Renal cortex interstitium (tissue), 11 donors: ENCODE results near the gene ALG14. TPM values are rescaled to one million over a fixed set of nuclear protein-coding genes. Genes with fewer than 3 reads are reported as not detected.
"Not testable (repeated sequence)": the region's sequence is repeated elsewhere in the genome, so short reads cannot be mapped to it uniquely, and the experiment has no call there.

Experiments used
- DNase-seq, 11 donors: peaks; one replicate each; pipeline ENCODE4 v3.0.0-alpha.2; 2013; ENCODE audit warnings: low read depth in 9 of 11, low spot score in 4 of 11; ENCODE audit errors: extremely low read depth in 1 of 11
- polyA plus RNA-seq, 3 donors: library from polyadenylated mRNA; unstranded; fragments of 120-200 nt; gene quantifications; one replicate each; pipeline ENCODE4 v1.2.1, GENCODE V29; 2013; ENCODE audit not compliant: insufficient read length in 3 of 3

ALG14 gene
- polyA plus RNA-seq, 3 donors, result 13.5 to 14.1 (median 13.7) TPM

DNA sequence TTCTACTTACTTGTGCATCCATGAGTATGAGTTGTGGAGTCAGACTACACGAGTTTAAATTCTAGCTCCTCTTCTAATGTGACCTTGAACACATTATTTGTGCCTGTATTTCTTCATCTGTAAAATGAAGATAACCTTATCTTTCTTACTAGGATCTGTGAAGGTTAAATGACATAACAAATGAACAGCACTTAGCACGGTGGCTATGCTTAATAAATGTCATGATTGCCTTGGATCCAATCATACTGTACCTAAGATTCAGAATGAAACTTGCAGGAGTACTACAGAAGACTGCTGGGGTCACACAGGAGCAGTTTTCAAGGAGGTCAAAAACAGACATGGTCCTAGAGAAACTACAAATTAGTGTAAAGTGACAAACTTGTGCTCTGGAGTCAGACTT is 22.2 kb upstream of the ALG14 start:
- DNase-seq, result no peak

DNA sequence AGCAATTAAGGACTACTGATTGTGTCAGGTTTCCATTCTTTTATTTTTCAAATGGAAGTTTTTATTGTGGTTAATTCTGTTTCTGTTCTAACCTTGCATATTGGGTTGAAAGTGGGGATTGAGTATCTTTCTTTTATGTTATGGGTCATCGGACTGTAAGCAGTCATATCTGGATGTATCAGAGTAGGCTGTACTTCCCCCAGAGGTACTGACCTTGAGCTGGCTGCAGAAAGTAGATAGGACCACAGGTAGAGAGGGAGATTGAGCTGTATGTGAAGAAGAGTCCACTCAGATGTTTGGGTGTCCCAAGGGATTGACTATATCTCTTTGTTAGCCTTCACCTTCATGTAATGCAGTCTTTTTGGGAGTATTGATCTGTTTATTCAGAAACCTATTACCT is 20.5 kb upstream of the ALG14 start:
- no peak for DNase-seq

DNA sequence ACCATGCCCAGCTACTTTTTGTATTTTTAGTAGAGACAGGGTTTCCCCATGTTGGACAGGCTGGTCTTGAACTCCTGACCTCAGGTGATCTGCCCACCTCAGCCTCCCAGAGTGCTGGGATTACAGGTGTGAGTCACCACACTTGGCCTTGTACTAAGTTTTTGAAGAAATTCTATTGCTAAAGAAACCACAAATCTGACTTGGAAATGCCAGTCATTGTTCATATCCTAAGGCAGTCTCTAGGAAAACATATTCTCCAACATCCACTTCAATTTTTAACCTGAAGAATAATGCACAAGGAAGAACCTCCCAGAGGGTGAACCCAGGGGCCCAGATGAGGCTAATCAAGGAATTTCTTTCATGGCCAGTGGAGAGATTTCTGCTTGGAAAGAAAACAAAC is 20.1 kb upstream of the ALG14 start:
- not testable (repeated sequence) for DNase-seq

DNA sequence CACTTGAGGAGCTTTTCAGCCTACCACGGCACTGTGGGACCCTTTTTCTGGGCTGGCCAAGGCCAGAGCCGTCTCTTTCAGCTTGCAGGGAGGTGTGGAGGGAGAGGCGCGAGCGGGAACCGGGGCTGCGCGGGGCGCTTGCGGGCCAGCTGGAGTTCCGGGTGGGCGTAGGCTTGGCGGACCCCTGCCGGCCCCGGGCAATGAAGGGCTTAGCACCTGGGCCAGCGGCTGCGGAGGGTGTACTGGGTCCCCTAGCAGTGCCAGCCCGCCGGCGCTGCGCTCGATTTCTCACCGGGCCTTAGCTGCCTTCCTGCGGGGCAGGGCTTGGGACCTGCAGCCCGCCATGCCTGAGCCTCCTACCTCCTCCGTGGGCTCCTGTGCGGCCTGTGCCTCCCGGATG is 18.5 kb upstream of the ALG14 start:
- not testable (repeated sequence) for DNase-seq

DNA sequence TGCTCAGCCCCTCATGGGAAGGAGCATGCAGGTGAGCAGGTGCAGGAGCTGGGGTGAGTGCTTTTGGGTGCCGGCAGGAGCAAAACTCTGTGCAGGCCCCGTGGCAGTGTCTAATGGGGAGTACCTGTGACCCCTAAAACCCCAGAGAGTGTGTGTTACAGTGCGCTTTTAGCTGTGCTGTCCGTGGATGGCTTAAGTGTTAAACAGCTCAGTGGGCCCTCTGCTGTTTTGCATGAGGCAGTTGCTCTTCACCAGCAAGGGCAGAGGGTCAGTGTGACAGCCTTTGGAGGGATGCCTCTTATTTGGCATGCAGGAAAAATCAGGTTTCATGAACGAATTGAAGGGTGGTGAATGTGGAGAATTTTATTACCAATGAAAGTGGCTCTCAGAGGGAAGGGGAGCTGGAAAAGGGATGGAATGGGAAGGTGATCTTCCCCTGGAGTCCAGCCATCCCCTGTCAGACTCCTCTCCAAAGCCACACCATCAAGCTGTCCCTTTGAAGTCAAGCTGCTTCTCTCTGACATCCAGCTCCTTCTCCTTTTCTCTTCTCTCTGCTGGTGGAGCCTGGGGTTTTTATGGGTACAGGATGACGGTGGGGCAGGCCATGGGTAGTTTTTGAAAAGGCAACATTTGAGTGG is 17.0 kb upstream of the ALG14 start:
- DNase-seq, result no peak

DNA sequence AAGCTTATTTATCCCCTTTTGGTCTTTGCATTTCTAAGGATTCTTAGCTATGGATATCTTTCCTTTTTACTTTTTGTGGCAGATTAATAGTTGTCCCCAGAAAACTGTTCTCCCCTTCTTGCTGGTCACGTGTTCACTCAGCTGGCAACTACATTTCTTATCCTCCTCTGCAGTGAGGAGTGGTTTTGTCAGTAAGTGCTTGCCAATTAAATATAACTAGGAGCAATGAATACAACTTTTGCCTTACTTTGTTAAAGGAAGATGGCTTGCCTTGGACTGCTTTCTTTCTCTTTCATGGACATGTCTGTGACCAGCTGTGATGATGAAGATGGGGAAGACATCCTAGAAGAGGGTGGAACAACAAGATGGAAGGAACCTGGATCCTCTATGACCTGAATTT is 15.6 kb upstream of the ALG14 start:
- no peak for DNase-seq

DNA sequence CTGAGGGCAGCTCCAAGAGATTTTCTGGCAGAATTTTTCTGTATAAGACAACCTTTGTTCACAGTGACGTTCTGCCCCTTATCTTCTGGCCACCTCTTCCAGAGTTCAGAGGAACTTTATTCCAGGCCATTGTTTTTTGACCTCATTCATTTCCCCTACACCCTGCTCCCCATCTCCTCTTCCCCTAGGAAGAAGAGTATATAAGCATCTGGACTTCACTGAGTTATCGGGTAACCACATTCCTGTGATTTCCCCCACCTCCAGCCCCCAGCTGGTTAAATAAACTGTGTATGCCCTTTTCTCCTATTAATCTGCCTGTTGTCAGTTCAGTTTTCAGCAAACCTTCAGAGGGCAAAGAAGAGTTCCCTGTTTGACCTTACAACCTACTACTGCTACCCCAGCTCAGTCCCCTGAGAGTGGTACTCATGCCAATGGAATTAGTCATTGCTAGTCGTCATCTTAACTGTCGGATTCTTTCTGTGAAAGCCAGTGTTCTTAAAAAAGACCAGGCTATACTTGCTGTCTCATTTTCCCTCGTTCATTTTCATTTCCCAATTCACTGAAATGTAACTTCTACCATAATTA is 14.3 kb upstream of the ALG14 start:
- DNase-seq, result peak in 1 of 11 donors; percentile 4

DNA sequence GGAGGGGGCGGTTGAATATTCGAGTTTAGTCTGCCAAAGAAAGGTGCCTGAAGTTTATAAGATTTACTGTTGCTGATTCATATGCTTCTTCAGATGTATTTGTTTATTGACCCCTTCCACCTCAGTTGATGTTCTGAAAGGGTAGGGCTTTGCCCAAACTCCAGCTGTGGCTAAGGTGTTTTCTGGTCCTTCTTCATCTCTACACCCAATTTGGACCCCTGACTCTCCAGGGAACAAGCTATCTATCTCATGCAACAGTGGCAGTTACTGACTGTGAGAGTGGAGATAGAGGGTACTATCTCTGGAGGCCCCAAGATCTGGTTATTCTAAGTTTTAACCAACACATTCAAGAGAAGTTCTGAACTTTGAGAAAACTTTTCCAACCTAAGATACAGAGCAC is 12.6 kb upstream of the ALG14 start:
- no peak for DNase-seq

DNA sequence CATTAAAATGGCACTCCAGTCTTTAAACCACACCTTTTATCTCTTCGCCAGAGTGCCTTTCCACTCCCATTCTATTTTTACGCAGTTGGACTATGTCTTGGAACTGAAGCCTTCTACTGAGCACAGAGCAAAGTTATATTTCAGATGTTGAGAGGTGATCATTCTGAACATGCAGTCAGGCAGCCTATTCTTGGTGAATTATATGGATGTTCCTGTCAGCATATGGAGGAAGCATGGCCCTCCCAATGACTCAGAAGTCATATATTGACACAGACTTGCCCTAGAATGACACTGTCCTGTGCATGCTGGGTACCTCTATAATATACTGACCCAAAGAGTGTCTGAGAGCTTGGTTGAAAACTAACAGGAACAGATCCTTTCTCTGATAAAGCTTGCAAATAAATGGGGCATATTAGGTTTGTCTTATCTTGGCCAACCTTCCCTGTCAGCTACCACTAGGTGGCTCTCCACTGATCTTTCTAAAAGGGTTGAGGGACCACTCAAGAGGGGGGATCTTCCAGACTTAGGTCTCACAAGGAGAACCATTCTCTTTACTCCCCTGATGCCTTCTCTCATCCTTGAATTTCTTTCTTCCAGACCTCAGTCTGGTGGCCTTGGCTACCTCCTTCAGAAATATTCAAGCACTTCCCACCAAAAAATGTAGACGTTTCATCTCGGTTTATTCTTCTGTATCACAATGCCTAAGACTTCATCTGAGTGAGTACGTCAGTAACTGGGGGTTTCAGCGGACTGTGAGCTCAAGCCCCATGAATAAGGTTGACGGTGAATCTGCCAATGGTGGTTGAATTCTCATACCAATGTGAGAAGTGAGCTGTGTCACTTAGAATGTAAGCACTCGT is 11.8 kb upstream of the ALG14 start:
- DNase-seq, result peak in 2 of 11 donors; percentile 24 to 29

DNA sequence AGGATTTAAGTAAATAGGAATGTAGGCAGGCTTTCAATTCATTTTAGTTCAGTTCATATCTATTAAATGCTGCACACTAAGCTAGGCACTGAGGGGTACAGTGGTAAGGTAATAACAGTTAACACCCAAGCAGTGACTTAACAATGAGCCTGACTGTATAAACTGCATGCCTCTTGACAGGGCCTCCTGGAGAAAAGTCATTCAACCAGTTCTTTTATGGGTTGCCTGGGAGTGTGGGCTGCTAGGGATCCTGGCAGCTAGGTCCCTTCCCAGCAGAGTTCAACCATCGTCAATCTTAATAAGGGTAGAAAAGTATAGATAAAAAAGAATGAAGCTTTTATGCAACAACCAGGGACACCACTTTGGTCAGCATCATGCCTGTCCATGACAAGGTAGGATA is 8.1 kb upstream of the ALG14 start:
- DNase-seq, result no peak

DNA sequence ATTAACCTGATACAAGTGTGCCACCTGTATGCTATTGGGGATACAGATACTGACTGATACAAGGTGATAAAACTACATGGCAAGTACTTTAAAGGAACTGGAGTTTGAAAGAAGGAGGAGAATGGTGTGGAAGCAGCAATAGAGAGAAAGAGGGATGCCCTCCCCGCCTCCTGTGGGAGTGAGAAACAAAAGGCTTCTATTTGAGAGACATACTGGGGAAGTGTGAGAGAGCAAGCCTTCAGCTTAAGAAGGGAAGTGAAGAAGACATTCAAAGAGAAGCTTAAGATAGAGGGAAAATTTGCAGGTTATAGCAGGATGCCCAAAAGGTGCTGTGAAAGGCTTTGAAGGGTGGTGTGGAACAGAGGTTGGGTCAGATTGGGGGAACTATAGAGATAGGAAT is 7.7 kb upstream of the ALG14 start:
- no peak for DNase-seq

DNA sequence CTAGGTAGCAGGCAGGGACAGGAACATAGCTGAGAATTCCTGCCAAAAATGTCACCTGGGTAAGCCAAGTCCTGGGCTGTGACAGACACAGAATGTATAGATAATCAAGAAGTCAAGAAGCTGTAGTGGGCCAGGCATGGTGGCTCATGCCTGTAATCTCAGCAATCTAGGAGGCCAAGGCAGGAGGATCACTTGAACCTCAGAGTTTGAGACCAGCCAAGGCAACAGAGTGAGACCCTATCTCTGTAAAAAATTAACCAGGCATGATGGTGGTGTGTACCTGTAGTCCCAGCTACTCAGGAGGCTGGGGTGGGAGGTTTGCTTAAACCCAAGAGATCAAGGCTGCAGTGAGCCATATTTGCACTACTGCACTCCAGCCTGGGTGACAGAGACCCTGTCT is 3.3 kb upstream of the ALG14 start:
- no peak for DNase-seq

DNA sequence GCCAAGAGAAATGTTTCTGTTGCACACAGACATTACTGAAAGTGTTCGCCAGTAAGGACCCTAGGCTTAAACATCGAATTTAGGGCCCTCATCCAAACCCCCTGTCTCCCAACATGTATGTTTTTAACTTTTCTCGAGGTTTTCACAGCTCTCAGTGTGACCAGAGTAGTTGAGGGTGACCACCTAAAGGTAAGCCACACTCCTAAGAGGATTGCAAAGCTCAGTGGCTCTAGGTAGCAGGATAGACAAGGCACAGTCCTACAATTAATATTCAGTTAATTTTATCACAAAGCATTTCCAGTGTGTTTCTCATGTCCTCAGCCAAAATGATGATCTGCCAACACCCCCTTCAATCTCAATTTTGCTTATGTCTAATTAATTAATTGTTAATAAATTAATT is 695 bp upstream of the ALG14 start:
- DNase-seq, result no peak

DNA sequence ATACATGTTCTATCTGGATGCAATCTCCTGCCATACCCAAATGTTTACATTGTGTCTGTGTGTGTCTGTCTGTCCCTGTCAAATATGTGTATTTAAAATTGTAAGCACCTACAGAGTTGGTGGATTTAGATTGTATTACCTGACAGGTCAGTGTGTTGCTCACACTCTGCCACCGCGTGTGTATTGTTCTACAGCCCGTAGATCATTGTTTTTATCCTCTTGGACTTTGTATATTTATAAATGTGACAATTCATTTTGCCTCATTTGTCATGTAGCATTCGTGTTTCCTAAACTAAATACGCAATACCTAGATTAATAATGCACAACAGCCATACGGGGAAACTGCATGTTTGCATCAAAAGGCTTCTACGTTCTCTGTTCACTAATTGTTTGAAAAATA is 634 bp downstream of the ALG14 start:
- DNase-seq, result no peak

DNA sequence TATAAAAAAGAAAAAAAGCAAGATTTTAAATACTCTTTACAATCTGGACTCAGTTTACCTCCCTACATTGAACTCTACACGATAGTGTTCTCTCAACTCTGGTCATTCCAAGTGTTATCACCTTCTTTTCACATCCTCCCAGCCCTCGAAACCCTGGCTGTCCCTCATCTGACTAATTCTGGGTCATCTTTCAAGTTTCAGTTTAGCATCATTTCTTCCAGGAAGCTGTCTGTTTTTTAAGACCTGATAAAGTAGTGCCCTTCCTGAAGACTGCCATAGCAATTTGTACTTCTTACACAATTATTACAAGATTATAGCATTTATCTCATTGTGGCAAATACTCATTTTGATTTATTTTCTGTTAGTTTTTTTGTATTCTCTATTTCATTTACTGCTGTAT is 1.2 kb downstream of the ALG14 start:
- no peak for DNase-seq

DNA sequence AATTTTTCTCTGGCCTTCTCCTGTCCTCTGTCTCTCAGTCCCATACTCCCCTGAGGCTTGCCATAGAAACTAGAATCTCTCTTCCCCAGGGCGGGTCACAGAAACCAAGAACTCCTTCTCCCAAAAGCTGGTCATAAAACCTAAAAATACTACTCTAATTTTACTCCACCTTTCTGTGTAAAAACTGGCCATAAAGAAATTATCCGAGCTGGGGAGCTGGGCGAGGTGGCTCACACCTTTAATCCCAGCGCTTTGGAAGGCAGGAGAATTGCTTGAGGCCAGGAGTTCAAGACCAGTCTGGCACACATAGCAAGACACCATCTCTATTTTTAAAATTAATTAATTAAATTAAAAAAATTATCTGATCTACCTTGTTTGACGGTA is 3.0 kb downstream of the ALG14 start:
- no peak for DNase-seq

DNA sequence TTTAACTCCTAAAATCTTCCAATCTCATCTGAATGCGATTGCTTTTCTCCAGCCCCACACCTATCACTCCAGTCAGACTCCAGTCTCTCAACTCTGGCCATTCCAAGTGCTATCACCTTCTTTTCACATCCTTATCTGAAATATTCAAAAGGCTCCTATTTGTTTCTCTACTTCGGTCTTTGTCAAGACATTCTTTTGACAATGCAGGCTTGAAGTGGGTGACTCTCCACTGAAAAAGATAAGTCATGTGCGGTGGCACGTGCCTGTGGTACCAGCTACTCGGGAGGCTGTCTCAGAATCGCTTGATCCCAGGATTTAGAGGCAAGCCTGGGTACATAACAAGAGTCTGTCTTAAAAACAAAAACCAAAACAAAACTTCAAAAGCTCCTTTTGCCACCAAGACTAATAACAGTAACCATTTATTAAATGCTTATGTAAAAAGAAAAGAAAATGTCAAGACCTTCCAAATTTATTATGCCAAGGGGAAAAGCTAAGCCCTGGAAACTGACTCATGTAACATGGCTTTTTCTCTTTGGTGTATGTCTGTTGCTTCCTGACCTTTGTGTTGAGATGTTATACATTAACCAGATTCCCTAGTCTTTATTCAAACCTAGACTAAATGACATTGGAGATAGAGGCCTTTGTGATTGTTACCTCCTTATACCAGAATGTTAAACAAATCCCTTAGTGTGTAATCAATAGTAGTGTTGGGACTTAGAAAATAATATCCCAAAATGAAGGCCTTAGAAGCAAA is 3.6 kb downstream of the ALG14 start:
- no peak for DNase-seq

DNA sequence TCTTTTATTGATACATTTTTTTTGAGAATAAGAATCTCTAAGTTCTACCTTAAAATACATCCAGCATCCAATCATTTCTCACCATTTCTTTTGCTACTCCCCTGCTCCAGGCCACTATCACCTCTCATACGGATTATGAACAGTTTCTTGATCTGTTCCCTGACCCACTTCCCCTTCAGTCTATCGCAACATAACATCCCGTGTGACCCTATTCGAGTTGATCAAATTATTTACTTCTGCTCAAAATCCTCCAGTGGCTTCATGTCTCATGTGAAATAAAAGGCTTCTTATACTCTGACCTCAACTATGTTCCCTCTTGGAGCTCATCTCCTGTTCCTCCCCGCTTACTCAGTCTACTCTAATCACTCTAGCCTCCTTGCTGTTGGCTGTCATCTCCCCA is 5.2 kb downstream of the ALG14 start:
- no peak for DNase-seq

DNA sequence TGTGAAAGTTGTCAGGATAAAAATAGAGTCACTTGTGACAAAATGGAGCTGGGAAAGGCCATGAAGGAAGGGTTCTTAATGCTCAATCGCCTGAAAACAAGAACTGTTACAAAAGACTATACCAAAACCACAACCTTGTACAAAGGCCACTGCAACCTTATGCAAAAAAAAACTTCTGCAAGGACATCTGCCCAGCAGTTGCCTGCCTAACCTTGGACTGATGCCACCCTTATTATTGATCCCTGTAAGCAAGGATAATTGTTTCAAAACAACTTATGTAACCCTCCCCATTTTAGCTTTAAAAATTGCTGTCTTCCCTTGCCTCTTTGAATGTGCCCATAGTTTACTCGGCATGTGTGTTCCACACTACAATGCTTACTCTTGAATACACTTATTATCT is 5.7 kb downstream of the ALG14 start:
- DNase-seq, result no peak
